GM18858 (cell line): ENCODE measurements around the gene GPSM3.
"Not testable (repeated sequence)": the region's sequence is repeated elsewhere in the genome, so short reads cannot be mapped to it uniquely, and the experiment has no call there.

ENCODE experiments used
- ATAC-seq: cut with Tn5 transposase; IDR thresholded peaks from one replicate; pipeline ENCODE4 v1.9.1; 2021; ENCODE audit not compliant: unreplicated experiment

The GPSM3 gene

GRCh38 chr6:32152769-32153563 lies 39.5 kb downstream of the GPSM3 start:
- no peak for ATAC-seq

- no peak for ATAC-seq
Measured at GRCh38 chr6:32151863-32152768, 40.3 kb downstream of the GPSM3 start, which contains the start of gene PRRT1. Gene PRRT1, minus strand, starts transcription at chr6:32151939. Its CDS starts 112 bp downstream, at chr6:32151827.

DNA sequence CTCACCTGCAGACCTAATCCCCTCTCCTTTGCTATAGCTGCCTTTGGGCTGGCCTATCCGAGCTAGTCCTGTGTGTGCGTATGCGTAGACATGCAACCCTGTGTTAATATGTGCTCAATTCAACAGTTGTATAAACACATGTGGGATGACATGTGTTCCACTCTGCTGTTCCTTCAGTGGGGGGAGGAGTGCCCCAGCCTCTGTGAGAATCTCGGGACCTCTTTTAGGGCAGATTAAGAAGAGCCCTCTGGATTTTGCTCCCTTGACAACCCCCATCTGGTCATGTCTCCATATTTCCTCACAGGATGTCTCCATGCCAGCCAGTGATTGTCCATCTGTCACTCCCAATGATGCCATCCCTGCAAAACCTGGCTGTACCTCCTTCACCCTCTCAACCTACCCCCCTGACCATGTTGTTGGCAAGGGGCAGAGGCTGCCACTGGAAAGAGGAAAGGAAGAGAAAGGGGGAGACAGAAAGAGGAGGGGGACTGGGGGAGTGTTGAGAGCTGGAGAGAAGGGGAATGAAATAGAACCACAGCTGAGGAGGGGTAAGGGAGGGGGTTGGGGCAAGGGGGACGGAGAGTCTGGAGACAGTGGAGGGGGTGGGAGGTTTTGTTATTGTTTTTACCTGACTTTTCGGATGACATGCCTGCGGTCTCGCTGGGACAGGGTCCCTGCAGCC lies 41.1 kb downstream of the GPSM3 start:
- ATAC-seq = no peak

- ATAC-seq = no peak
Measured at GRCh38 chr6:32149932-32150870, 42.2 kb downstream of the GPSM3 start.

DNA sequence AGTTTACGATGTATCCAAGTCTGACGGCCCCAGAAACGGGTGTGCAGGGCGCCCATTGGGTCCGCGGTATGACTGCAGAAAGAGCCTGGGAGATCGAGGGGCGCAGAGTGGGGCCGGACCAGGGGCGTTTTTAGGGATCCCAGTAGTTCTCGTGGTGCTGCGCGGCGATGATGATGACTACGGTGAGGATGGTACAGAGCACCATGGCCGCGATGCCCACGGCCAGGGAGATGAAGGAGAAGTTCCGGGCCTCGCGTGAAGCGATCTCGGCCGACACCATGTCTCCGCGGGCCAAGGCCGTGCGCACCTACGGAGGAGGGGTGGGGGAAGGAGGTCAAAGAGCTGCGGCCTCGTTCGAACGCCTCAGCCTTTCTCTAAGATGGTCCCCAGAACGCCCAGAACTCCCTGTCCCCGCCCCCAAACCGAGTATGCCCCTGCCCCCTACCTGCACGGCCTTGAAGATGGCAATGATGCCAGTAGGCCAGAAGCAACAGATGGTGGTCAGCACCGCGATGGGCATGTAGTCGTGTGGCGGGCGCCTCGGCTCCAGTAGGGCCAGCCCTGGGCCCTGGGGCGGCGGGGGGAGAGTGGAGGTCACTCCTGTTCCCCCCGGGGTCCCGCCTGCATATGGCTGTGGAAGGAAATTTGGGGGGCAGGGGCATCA lies 43.2 kb downstream of the GPSM3 start:
- ATAC-seq = no peak

- ATAC-seq = no peak
Measured at GRCh38 chr6:32148289-32149091, 44.0 kb downstream of the GPSM3 start.

GRCh38 chr6:32147401-32148132 lies 44.9 kb downstream of the GPSM3 start:
- ATAC-seq = no peak

DNA sequence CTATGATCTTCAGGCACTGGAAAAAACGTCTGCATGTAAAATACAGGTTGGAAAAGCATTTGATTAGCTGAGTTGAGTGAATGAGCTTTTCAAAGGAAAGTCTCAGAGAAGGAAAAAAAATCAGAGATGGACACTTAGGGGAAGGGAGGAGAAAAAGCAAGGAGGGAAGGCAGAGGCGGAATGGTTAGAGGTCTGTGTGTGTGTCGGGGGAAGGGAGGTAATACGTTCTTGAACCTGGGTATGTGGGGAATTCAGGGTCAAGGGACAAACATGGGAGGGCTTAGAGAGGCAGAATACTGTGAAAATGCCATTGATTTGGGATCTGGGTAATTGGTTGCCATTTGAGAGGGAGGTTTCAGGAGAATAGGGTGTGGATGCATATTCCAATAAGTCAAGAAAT lies 45.8 kb downstream of the GPSM3 start:
- no peak for ATAC-seq

GRCh38 chr6:32146287-32146686 lies 46.2 kb downstream of the GPSM3 start:
- no peak for ATAC-seq

GRCh38 chr6:32144238-32144637 lies 48.2 kb downstream of the GPSM3 start:
- not testable (repeated sequence) for ATAC-seq
